HuH-7.5 (cell line): ENCODE measurements around the gene CATSPER1.
"Not testable (repeated sequence)": the region's sequence is repeated elsewhere in the genome, so short reads cannot be mapped to it uniquely, and the experiment has no call there.

ENCODE experiments used
- DNase-seq: peaks from one replicate; pipeline ENCODE4 v3.0.0; 2011; ENCODE audit warnings: low spot score

Gene CATSPER1

DNA sequence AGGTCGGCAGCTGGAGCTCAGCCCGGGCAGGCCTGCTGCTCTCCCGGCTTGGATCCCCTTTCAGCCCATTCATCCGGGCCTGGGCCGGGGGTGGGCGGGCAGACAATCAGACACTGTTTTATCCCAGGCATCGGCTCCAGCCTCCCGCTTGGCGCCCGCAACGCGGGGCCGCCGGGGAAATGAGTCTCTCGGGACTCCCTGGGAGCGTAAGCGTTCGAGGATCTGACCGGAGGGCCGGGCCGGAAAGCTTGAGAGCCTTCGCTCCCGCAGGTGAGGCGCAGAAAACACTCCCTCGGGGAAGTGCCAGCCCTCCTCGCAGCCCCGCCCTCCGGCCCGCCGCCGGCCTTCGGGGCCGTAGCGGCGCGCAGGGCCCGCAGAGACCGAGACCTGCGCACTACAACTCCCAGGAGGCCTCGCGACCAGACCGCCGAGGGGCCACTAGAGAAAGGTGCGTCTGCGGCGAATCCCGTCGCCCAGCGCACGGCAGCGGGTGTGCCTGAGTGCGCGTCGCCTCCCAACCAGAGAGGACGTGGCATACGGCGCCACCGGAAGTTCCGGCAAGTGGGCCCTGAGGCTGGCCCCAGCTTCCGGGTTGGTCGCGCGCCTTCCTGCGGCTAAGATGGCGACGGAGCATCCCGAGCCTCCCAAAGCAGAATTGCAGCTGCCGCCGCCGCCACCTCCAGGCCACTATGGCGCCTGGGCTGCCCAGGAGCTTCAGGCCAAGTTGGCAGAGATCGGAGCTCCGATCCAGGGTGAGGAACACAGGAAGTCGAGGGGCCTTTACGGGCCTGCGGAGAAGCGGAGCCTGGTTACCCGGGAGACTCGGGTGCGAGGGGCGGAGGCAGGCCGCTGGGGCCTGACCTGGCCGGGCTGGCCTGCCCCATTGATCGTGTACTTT is 25.7 kb upstream of the CATSPER1 start, which contains the start of gene SF3B2:
SF3B2 (plus strand) TSS at position 599 of the 898 bp plus-strand sequence; CDS start at position 620, 21 bp downstream.
- DNase-seq: peak; percentile 93

DNA sequence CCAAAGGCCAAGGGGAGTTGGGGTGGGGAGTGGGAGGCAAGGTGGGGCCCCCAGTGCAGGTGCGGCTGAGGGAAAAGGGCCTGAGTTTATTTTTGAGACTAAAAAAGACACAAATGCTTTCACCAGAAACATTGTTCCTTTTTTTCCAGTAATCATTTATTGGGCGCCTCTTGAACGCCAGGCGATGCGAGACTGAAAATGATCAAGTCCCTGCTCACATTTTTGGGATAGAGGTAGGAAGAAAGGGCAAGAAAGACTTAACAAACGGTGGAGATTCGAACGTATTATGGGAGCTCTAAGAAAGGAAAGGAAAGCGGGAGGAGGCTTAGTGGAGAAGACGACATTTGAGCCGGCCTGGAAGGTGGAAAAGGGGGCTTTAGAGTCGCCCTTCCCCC is 25.1 kb upstream of the CATSPER1 start:
- no peak for DNase-seq

DNA sequence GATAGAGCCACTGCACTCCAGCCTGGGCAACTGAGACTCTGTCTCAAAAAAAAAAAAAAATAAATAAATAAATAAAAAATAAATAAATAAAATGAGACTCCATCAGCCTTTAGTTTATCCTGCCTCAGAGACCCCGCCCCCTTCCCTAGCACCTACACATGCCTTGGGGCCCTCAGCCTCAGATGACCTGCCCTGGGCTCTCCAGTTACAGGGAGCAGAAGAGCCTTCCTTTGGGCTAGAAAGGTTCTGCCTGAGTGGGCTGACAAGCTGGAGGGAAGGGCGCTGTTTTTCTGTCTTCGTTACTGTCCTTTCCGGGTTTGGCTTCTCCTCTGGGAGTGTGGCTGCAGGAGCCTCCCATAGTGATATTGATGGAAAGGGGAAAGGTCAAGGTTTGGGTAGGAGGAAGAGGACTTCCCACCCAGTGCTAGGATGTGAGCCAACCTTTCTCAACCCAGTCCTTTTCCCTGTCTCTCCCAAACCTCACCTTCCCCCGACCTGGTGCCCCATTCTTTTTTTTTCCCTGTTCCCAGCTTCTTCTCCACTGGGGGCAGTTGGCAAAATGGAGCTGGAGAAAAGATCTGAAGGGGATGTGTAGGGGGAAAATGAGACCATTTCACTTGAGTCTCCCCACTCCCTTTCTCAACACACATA is 24.4 kb upstream of the CATSPER1 start:
- DNase-seq: no peak

DNA sequence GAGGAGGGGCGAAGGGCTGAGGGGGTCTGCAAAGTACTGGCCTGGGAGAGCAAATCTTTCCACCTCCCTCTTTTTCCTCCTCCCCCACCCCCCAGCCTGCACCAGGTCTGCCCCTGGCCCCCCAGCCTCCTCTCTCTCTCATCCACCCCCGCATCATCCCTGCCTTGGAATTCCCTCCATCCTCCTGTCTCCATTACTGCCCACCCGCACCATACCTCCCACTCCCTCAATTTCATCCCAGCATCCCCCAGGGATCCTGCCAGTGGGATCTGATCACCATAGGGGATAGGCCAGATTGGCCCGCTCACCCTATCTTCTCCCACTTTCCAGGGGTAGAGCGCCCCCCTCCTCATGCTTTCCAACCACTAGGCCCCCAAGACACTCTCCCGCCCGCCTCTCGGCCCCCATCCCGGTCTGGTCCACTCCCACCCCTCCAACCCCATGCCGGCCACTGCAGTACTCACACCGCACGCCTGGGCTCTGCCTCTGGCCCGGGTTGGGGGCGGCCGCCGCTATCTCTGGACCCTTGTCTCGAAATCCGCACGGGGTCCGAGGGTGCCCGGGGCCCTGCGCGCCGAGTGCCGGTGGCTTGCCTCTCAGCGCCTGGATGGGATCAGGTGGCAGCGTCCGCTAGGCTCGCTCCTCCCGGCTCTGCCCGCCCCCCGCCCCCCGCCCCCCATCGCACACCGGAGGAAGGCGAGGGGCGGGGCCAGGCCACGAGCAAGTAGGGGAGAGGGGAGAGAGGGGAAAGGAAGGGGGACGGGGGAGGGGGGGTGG is 22.5 kb upstream of the CATSPER1 start, which contains the start of gene GAL3ST3:
GAL3ST3 (minus strand) TSS at position 615 of the 777 bp plus-strand sequence. CDS start 3,746 bp downstream, outside the sequence.
- DNase-seq: no peak

DNA sequence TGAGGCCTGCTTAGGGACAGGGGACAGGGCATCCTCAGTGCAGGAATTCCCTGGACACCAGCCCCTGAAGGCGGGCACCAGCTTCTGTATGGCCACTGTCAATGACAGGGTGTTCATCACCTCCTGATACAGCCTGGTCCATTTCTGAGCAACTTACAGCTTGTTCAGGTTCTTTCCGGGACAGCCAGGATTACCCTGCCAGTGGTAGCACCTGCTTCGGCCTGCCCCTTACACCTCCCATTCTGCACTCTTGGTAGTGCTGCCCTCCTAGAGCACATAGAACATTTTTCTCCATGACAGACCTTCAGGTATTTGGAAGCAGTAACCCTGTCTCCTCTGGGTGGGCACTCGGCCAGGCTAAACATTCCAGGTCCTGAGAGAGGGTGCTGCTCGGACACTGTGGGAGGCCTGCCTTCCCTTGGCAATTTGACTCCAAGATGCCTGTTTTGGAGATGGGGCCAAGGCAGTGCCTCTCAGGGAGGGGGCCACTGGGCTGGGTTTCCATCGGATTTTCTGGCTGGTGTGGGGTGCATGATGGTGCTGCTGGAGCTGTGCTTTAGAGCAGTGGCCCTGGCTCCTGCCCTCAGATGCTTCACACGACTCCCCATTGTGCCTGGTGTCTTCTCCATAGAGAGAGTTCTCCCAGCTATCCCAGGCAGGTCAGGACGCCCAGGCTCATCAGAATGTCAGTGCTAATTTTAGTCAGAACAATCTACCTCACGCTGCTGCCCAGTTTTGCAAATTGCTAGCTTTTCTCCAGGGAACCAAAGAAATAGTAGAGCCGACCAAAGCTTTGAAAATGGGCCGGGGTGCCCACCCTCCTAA is 21.5 kb upstream of the CATSPER1 start:
- no peak for DNase-seq

DNA sequence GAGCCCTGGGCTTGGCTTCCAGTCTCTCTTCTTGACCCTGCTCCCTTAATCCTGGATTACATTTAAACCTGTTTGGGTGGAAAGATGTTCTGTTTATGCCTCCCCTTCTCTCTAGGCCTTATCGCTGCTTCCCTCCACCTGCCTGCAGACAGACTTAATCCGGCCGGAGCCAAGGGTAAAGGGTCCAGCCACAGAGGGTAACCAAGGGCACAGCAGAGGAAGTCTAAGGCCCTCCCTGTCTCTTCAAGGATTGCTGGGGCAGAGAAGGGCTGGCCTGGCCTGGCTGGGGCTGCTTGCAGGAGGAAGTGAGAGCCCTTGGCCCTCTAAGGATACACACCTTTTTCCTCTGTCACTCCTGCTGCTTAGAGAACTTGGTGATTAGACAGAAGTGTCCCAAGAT is 20.6 kb upstream of the CATSPER1 start:
- no peak for DNase-seq

DNA sequence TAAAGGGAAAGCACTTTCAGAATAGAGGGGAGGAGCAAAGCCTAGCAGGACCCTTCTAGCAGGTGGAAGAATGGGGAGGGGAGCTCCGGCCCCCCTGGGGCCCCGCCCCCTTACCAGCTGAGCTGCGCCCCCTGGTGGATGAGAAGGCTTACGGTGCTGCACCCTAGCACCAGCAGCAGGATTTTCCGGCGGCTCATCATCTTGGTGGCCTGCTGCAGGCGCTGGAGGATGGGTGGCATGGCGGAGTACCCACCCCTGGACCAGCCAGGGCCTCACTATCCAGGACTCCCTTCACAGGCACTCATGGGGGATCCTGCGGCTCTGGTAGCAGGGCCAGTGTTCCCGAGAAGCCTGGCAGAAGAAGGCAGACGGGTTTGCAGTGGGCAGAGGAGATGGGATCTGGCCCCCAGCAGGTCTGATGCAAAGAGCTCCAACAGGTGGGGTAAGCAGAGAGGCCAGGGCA is 18.9 kb upstream of the CATSPER1 start:
- DNase-seq: peak; percentile 96

DNA sequence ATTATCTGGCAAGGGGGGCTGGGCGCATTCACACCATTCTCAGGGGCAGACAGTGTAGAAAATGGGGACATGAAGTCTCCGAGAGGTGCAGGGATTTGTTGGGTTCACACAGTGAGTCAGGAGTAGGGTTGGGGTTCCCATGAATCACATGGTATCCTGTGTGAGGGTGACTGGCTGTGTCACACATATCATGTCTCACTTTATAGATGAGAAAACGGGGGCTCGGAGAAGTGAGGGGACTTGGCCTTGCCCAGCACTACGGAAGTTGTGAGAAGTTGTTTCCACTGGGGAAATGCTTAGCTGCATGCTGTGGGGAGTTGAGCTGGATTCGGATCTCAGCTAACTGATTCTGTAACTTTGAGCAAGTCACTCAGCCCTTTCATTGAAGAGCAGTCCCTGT is 18.5 kb upstream of the CATSPER1 start:
- no peak for DNase-seq

DNA sequence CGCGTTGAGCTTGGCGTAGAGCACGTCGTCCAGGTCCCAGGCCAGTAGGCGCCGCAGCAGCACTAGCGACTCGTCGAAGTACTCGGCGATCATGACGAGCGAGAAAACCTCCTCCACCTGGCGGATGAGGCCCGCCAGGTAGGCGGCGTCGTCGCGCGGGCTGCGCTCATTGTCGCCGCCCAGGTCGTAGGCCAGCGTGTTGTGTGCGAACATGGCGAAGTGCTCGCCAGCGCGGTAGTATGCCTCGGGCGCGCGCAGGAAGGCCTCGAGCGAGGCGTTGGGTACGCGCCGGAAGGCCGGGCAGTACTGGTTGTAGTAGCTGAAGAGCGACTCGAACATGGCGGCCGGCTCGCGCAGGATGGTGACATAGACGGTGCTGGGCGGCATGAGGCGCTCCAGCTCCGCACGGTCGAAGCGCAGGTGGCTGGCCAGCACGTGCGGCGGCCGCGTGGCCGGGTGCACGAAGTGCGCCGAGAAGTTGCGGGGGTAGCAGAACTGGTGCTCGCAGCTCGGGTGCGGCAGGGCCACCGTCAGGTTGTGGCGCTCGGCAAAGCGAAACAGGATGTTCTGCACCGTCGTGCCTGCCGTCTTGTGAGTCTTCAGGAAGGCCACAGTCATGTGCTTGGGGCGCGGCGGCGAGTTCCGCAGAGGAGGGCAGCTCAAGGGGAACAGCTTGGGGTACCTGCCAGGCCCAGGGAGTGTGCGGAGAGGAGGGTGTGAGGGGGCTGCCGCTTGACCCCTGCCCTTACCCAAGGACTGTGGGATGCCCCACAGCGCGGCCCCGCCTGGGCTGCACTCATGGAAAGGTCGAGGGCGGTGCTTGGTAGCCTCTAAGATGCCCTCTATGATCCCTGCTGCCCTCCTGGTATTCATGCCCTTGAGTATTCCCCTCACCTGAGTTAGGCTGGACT is 17.0 kb upstream of the CATSPER1 start:
- DNase-seq: no peak

DNA sequence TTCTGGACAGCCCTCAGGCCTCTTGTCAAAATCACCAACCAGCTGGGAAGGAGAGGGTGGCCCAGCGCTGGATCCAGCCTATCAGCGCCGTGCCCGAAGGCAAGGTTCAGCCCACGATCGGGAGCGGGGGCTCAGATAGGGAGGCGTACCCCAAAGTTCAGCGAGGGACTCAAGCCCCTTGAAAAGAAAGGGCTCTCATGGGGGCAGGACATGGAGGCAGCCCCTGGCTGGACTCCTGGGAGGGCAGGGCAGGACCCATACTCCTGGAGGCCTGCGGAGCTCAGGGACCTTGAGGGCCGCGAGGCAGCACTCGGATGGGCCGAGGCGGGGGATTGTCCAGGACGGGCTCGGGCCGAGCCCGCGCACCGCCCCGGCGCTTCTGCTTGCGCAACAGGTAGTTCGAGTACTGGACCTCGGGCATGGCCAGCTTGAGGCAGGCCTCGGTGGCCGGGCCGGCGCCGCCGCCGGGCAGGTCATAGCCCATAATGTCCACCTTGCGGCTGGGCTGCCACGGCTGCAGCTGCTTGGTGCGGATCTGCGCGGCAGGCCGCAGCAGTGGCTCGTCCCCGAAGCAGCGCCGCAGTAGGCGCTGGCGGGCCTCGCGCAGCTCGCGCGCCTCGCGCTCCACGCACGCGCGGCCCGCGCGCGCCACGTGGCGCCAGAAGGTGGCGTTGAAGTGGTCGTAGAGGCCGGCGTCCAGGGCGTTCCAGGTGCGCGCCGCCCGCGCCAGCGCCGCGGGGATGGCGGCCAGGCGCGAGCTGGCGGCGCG is 16.1 kb upstream of the CATSPER1 start:
- no peak for DNase-seq

DNA sequence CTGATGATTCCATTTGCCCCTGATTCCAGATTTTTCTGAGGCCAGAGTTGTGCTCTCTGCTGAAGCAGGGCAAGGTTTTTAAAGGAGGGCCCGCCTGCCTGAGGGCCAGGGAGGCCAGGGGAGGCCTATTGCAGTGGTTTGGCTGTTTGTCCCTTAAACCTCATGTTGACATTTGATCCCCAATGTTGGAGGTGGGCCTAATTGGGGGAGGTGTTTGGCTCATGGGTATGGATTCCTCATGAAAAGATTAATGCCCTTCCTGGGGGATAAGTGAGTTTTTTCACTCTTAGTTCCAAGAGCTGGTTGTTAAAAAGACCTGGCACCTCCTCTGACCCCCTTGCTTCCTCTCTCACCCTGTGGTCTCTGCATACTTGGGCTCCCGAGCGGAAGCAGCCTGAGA is 13.5 kb upstream of the CATSPER1 start:
- DNase-seq: no peak

DNA sequence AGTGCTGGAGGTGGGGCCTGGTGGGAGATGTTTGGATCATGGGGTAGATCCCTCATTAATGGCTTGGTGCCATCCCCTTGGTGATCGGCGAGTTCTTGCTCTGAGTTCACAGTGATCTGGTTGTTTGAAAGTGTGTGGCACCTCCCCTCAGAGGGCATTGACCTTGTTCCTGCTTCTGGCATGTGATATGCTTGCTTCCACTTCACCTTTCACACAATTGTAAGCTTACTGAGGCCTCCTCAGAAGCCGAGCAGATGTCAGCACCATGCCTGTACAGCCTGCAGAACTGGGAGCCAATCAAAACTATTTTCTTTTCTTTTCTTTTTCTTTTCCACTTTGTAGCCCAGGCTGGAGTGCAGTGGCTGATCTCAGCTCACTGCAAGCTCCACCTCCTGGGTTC is 11.0 kb upstream of the CATSPER1 start:
- no peak for DNase-seq

DNA sequence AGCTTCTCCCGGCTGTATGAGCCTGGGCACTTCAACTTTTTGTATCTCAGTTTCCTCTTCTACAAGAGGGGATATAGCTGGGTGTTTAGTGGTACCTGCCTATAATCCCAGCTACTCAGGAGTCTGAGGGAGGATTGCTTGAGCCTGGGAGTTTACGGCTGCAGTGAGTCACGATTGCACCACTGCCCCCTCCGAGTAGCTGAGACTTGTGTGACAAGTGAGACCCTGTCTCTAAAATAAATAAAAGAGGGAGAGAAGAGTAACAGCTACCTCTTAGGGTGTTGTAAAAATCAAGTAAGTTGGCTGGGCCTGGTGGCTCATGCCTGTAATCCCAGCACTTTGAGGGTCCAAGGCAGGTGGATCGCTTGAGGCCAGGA is 10.0 kb upstream of the CATSPER1 start:
- DNase-seq: no peak

DNA sequence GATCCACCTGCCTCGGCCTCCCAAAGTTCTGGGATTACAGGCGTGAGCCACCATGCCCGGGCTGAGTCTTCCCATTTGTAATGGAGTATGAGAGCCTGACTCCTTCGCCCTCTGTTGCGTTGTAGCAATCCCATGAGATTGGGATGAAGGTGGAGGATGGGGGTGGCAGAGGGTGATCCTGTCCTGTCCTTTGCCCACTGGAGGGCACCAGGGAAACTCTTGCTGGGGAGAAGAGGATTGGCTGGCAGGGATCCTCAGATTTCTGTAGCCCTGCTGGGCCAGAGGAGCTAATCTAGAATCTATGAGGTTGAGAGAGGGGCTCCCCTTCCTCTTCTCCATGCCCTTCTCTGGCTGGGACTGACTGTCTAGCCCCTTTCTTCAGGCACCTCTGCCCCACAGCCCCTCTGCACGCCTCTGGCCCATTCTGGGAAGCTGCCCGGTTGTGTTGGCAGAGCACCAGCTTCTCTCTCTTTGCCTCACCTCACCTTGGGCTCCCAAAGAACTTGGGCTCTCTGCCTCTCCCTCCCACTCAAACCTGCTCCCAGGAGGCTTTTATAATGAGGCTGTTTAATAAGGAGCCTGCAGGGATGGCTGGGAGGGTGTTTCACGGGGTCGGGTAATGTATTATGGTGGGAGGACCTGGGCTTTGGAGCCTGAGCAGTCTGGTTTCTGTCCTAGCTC is 9.5 kb upstream of the CATSPER1 start:
- no peak for DNase-seq

DNA sequence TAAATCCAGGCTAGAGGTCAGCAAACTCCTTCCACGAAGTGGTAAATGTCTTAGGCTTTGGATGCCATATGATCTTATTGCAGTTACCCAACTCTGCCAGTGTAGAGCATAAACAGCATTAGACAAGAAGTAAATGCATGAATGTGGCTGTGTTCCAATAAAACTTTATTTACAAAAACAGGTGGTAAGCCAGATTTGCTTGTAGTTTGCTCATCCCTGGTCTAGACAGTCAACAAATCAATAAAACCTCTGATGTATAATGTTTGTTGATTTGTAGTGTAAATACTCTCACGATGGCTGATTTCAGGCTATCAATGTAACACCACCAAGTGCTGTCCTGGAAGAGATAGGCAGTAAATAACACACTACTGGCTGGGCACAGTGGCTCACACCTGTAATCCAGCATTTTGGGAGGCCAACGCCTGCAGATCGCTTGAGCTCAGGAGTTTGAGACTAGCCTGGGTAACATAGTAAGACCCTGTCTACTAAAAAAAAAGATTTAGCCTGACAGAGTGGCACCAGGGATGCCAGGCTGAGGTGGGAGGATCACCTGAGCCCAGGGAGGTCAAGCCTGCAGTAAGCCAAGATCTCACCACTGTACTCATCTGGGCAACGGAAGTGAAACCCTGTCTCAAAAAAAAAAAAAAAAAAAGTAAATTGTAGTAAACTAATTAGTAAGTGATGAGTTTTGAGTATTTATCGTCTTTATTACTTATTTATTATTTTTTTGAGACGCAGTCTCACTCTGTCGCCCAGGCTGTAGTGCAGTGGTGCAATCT is 6.9 kb upstream of the CATSPER1 start:
- DNase-seq: no peak

DNA sequence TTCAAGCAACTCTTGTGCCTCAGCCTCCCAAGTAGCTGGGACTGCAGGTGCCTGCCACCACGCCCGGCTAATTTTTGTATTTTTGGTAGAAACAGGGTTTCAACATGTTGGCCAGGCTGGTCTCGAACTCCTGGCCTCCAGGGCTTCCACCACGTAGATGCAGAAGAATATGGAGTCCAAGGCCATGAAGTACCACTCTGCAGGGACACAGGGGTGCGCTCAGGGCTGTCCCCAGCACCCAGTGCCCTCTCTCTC is 3.2 kb downstream of the CATSPER1 start:
- DNase-seq: not testable (repeated sequence)

DNA sequence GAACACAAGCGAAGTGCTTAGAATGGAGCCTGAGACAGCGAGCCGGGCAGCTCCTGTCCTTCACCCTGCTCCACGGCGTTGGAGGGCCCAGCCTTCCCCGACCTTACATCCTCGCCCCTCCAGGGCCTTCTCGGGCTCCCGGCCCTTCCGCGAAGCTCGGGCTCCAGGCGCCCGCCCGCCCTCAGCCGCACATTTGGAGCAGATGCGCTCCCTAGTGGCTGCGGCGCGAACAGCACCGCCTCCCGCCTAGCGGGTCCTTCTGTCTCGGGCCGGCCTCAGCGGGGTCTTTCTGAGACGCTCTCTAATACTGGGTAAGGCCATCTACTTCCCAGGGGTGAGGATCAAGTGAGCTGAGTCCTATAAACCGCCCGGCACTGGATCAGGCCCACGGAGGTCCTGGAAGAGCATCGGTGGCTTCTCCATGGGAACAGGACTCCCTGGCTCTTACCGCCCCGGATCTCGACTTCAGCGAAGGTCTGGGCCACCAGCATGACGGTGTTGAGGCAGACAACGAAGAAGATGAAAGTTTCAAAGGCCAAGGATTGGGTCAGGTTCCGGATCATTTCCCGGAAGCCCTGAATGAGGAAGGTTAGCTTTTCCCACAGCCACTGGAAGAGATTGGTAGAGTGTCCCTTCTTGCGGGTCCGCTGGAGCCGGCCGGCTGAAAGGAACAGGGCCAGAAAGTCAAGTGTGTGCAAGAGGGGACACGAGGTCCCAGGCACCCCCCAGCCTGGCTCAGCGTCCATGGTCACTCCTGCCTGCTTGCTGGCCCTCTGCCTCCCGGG is 3.7 kb downstream of the CATSPER1 start:
- peak; percentile 91 for DNase-seq
